GM23338 (cell line): ENCODE results near the gene HIBADH. TPM values are rescaled to one million over a fixed set of nuclear protein-coding genes. Genes with fewer than 3 reads are reported as not detected.

Source experiments
- ATAC-seq: fragments of 200-7000 bp; cut with Tn5 transposase; 3 replicates; pipeline ENCODE4 v1.9.1; 2020
- DNase-seq: peaks from one replicate; pipeline ENCODE4 v3.0.0-alpha.2; 2015; ENCODE audit warnings: low spot score
- H2AFZ ChIP-seq: fragments of 200-600 bp; sonication (generic); 2 replicates; pipeline ENCODE4 v1.8.0; 2016; ENCODE audit warnings: antibody characterized with exemption, mild to moderate bottlenecking, moderate library complexity
- H3F3A ChIP-seq: fragments of 200-600 bp; sonication (generic); replicated peaks from 2 replicates; pipeline ENCODE4 v1.8.0; 2017; ENCODE audit warnings: antibody characterized with exemption, mixed run types, low read depth
- H3K27ac ChIP-seq: fragments of 200-600 bp; sonication (generic); 2 replicates; pipeline ENCODE4 v1.6.1; 2016; ENCODE audit warnings: low read depth
- H3K27me3 ChIP-seq: fragments of 200-600 bp; sonication (generic); 2 replicates; pipeline ENCODE4 v1.8.0; 2016; ENCODE audit warnings: mild to moderate bottlenecking, mixed run types, moderate library complexity; ENCODE audit not compliant: insufficient read depth
- H3K36me3 ChIP-seq: fragments of 200-600 bp; sonication (generic); 2 replicates; pipeline ENCODE4 v1.8.0; 2016; ENCODE audit warnings: mild to moderate bottlenecking; ENCODE audit not compliant: insufficient read depth
- H3K4me1 ChIP-seq: fragments of 200-600 bp; sonication (generic); 2 replicates; pipeline ENCODE4 v1.8.0; 2016; ENCODE audit warnings: mild to moderate bottlenecking, moderate library complexity; ENCODE audit not compliant: insufficient read depth
- H3K4me2 ChIP-seq: fragments of 200-600 bp; sonication (generic); 2 replicates; pipeline ENCODE4 v1.7.1; 2017; ENCODE audit warnings: mixed run types
- H3K4me3 ChIP-seq: fragments of 200-600 bp; sonication (generic); 2 replicates; pipeline ENCODE4 v1.6.1; 2016; ENCODE audit warnings: mixed run types
- H3K79me2 ChIP-seq: fragments of 200-600 bp; sonication (generic); replicated peaks from 2 replicates; pipeline ENCODE4 v1.8.0; 2017; ENCODE audit warnings: mild to moderate bottlenecking; ENCODE audit not compliant: insufficient read depth
- H3K9me2 ChIP-seq: fragments of 200-600 bp; sonication (generic); 2 replicates; pipeline ENCODE4 v1.8.0; 2017; ENCODE audit not compliant: insufficient read depth
- H4K20me1 ChIP-seq: fragments of 200-600 bp; sonication (generic); replicated peaks from 2 replicates; pipeline ENCODE4 v1.8.0; 2017; ENCODE audit warnings: mild to moderate bottlenecking; ENCODE audit not compliant: insufficient read depth
- H3K27ac Mint-ChIP-seq: 2 replicates; pipeline ENCODE4 v1.8.0; 2020; ENCODE audit warnings: inconsistent platforms, mild to moderate bottlenecking, moderate library complexity, mixed read lengths
- H3K27me3 Mint-ChIP-seq: 3 replicates; pipeline ENCODE4 v1.8.0; 2022; ENCODE audit warnings: low read depth, mild to moderate bottlenecking, moderate library complexity, mixed read lengths, inconsistent platforms; ENCODE audit not compliant: insufficient read depth, poor library complexity
- H3K36me3 Mint-ChIP-seq: 3 replicates; pipeline ENCODE4 v1.8.0; 2021; ENCODE audit warnings: low read depth, mild to moderate bottlenecking, inconsistent platforms, moderate library complexity, mixed read lengths
- H3K4me1 Mint-ChIP-seq: 3 replicates; pipeline ENCODE4 v1.8.0; 2020; ENCODE audit warnings: mild to moderate bottlenecking, inconsistent platforms, mixed read lengths
- H3K4me3 Mint-ChIP-seq: 3 replicates; pipeline ENCODE4 v1.8.0; 2021; ENCODE audit warnings: moderate library complexity, mild to moderate bottlenecking, inconsistent platforms, mixed read lengths
- H3K9me3 Mint-ChIP-seq: 3 replicates; pipeline ENCODE4 v1.8.0; 2020; ENCODE audit warnings: moderate library complexity, mild to moderate bottlenecking, inconsistent platforms, mixed read lengths
- CREB1 ChIP-seq: fragments of 250-450 bp; sonication (Bioruptor Pico); IDR thresholded peaks from 2 replicates; pipeline ENCODE4 v1.5.0; 2020; ENCODE audit warnings: low read depth, mild to moderate bottlenecking, moderate library complexity
- EZH2 ChIP-seq: fragments of 200-600 bp; sonication (generic); IDR thresholded peaks from one replicate; pipeline ENCODE4 v1.8.0; 2017; ENCODE audit warnings: antibody characterized with exemption, mild to moderate bottlenecking, low read depth; ENCODE audit not compliant: unreplicated experiment
- EZH2phosphoT487 ChIP-seq: fragments of 200-600 bp; sonication (generic); IDR thresholded peaks from one replicate; pipeline ENCODE4 v1.8.1; 2018; ENCODE audit warnings: antibody characterized with exemption; ENCODE audit not compliant: unreplicated experiment
- JUNB ChIP-seq: IDR thresholded peaks from one replicate; pipeline ENCODE4 v1.6.1; 2016; ENCODE audit warnings: antibody characterized with exemption; ENCODE audit not compliant: unreplicated experiment
- NANOG ChIP-seq: IDR thresholded peaks from 2 replicates; pipeline ENCODE4 v1.6.1; 2016; ENCODE audit warnings: antibody characterized with exemption, borderline replicate concordance
- POLR2AphosphoS5 ChIP-seq: IDR thresholded peaks from 2 replicates; pipeline ENCODE4 v1.6.1; 2016; ENCODE audit warnings: antibody characterized with exemption, low read depth
- STAT1 ChIP-seq: IDR thresholded peaks from one replicate; pipeline ENCODE4 v1.6.1; 2016; ENCODE audit warnings: antibody characterized with exemption; ENCODE audit not compliant: unreplicated experiment
- ZNF114 ChIP-seq: fragments of 250-450 bp; sonication (Bioruptor Pico); IDR thresholded peaks from 2 replicates; pipeline ENCODE4 v1.5.0; 2020; ENCODE audit warnings: mild to moderate bottlenecking, moderate library complexity
- ZNF331 ChIP-seq: fragments of 250-450 bp; sonication (Bioruptor Pico); IDR thresholded peaks from 2 replicates; pipeline ENCODE4 v1.5.0; 2020; ENCODE audit warnings: low read depth, mild to moderate bottlenecking, moderate library complexity
- polyA plus RNA-seq: library from polyadenylated mRNA; unstranded; fragments of >200 nt; fragmentation: Nextera tagmentation; extraction: Ambion mirVana; gene quantifications from 2 replicates; pipeline ENCODE4 v1.2.1, GENCODE V29; 2016
- total RNA-seq: library from RNA; depleted of rRNA; stranded (reverse); fragments of >200 nt; shearing (Covaris generic); gene quantifications from 2 replicates; pipeline ENCODE4 v1.2.3, GENCODE V29; 2014
- TF ChIP-seq, protein P1 (sequence below), 2 experiments: fragments of 200-600 bp in 1 of 2; sonication (generic) in 1 of 2; conservative IDR thresholded peaks; 2 replicates each; pipeline versions ENCODE4 v1.5.1 to v1.6.1; 2016 to 2017; ENCODE audit warnings: antibody characterized with exemption in 2 of 2, low read depth in 2 of 2, mild to moderate bottlenecking in 2 of 2, moderate library complexity in 1 of 2
- TF ChIP-seq, protein P2 (sequence below): IDR thresholded peaks from one replicate; pipeline ENCODE4 v1.6.1; 2018; ENCODE audit warnings: antibody characterized with exemption; ENCODE audit not compliant: unreplicated experiment
- TF ChIP-seq, protein P3 (sequence below): IDR thresholded peaks from 2 replicates; pipeline ENCODE4 v1.6.1; 2016; ENCODE audit warnings: antibody characterized with exemption
- TF ChIP-seq, protein P4 (sequence below): fragments of 250-450 bp; sonication (Bioruptor Pico); IDR thresholded peaks from 2 replicates; pipeline ENCODE4 v1.5.0; 2020; ENCODE audit warnings: mild to moderate bottlenecking, moderate library complexity

HIBADH gene
- total and polyA plus RNA-seq, 2 experiments from 2014 or later: 31.3 to 57.0 TPM

DNA sequence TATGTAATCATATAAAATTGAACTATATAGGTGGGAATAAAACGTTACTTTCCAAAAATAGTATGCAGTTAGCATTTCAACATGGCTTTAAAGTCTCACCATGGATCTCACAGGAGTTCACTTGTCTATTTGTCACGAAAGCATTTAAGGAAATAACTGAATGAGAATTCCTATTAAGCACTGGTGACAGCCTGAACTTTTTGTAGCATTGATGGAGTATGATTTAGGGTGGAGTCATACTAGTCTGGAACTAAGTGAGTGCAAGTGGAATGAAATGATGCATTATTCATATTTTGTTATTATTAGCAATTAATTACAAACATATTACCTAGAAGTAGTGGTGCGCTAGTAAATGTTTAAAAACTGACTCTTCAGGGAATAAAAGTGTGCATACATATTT, 26.0 kb upstream of the HIBADH start:
- H3K4me1 Mint-ChIP-seq: peaks cover 10% of the 10 kb centered on the region
- Histone ChIP-seq H3K4me1 (peaks cover 10% of the 10 kb centered on the region; the same call in 1 of the 2 replicates), H4K20me1 (no peaks in the 10 kb centered on the region), H2AFZ (no peak overlapping the region), H3K4me3 (no peak overlapping the region), H3K27ac (no peak overlapping the region), H3K36me3 (no peaks in the 10 kb centered on the region), H3K79me2 (no peaks in the 10 kb centered on the region), H3F3A (no peaks in the 10 kb centered on the region), H3K9me2 (no peaks in the 10 kb centered on the region), H3K4me2 (no peak overlapping the region), H3K27me3 (no peaks in the 10 kb centered on the region)
- no peak overlapping the region for H3K4me3 Mint-ChIP-seq
- H3K9me3 Mint-ChIP-seq: no peaks in the 10 kb centered on the region
- no peak for DNase-seq
- H3K27ac Mint-ChIP-seq: no peak overlapping the region
- no peak for ATAC-seq
- H3K36me3 Mint-ChIP-seq: no peaks in the 10 kb centered on the region
- TF ChIP-seq ZNF331 (CRISPR knock-in tag): no peak
- no peak for TF ChIP-seq EZH2phosphoT487
- TF ChIP-seq, protein P1, sequence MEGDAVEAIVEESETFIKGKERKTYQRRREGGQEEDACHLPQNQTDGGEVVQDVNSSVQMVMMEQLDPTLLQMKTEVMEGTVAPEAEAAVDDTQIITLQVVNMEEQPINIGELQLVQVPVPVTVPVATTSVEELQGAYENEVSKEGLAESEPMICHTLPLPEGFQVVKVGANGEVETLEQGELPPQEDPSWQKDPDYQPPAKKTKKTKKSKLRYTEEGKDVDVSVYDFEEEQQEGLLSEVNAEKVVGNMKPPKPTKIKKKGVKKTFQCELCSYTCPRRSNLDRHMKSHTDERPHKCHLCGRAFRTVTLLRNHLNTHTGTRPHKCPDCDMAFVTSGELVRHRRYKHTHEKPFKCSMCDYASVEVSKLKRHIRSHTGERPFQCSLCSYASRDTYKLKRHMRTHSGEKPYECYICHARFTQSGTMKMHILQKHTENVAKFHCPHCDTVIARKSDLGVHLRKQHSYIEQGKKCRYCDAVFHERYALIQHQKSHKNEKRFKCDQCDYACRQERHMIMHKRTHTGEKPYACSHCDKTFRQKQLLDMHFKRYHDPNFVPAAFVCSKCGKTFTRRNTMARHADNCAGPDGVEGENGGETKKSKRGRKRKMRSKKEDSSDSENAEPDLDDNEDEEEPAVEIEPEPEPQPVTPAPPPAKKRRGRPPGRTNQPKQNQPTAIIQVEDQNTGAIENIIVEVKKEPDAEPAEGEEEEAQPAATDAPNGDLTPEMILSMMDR (conservative IDR thresholded peaks at IDR 0.05; ENCODE audit: low read depth in 2 of 2): no peak
- TF ChIP-seq, protein P2, sequence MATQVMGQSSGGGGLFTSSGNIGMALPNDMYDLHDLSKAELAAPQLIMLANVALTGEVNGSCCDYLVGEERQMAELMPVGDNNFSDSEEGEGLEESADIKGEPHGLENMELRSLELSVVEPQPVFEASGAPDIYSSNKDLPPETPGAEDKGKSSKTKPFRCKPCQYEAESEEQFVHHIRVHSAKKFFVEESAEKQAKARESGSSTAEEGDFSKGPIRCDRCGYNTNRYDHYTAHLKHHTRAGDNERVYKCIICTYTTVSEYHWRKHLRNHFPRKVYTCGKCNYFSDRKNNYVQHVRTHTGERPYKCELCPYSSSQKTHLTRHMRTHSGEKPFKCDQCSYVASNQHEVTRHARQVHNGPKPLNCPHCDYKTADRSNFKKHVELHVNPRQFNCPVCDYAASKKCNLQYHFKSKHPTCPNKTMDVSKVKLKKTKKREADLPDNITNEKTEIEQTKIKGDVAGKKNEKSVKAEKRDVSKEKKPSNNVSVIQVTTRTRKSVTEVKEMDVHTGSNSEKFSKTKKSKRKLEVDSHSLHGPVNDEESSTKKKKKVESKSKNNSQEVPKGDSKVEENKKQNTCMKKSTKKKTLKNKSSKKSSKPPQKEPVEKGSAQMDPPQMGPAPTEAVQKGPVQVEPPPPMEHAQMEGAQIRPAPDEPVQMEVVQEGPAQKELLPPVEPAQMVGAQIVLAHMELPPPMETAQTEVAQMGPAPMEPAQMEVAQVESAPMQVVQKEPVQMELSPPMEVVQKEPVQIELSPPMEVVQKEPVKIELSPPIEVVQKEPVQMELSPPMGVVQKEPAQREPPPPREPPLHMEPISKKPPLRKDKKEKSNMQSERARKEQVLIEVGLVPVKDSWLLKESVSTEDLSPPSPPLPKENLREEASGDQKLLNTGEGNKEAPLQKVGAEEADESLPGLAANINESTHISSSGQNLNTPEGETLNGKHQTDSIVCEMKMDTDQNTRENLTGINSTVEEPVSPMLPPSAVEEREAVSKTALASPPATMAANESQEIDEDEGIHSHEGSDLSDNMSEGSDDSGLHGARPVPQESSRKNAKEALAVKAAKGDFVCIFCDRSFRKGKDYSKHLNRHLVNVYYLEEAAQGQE: no peak
- TF ChIP-seq, protein P3, sequence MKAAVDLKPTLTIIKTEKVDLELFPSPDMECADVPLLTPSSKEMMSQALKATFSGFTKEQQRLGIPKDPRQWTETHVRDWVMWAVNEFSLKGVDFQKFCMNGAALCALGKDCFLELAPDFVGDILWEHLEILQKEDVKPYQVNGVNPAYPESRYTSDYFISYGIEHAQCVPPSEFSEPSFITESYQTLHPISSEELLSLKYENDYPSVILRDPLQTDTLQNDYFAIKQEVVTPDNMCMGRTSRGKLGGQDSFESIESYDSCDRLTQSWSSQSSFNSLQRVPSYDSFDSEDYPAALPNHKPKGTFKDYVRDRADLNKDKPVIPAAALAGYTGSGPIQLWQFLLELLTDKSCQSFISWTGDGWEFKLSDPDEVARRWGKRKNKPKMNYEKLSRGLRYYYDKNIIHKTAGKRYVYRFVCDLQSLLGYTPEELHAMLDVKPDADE: no peak
- TF ChIP-seq, protein P4, sequence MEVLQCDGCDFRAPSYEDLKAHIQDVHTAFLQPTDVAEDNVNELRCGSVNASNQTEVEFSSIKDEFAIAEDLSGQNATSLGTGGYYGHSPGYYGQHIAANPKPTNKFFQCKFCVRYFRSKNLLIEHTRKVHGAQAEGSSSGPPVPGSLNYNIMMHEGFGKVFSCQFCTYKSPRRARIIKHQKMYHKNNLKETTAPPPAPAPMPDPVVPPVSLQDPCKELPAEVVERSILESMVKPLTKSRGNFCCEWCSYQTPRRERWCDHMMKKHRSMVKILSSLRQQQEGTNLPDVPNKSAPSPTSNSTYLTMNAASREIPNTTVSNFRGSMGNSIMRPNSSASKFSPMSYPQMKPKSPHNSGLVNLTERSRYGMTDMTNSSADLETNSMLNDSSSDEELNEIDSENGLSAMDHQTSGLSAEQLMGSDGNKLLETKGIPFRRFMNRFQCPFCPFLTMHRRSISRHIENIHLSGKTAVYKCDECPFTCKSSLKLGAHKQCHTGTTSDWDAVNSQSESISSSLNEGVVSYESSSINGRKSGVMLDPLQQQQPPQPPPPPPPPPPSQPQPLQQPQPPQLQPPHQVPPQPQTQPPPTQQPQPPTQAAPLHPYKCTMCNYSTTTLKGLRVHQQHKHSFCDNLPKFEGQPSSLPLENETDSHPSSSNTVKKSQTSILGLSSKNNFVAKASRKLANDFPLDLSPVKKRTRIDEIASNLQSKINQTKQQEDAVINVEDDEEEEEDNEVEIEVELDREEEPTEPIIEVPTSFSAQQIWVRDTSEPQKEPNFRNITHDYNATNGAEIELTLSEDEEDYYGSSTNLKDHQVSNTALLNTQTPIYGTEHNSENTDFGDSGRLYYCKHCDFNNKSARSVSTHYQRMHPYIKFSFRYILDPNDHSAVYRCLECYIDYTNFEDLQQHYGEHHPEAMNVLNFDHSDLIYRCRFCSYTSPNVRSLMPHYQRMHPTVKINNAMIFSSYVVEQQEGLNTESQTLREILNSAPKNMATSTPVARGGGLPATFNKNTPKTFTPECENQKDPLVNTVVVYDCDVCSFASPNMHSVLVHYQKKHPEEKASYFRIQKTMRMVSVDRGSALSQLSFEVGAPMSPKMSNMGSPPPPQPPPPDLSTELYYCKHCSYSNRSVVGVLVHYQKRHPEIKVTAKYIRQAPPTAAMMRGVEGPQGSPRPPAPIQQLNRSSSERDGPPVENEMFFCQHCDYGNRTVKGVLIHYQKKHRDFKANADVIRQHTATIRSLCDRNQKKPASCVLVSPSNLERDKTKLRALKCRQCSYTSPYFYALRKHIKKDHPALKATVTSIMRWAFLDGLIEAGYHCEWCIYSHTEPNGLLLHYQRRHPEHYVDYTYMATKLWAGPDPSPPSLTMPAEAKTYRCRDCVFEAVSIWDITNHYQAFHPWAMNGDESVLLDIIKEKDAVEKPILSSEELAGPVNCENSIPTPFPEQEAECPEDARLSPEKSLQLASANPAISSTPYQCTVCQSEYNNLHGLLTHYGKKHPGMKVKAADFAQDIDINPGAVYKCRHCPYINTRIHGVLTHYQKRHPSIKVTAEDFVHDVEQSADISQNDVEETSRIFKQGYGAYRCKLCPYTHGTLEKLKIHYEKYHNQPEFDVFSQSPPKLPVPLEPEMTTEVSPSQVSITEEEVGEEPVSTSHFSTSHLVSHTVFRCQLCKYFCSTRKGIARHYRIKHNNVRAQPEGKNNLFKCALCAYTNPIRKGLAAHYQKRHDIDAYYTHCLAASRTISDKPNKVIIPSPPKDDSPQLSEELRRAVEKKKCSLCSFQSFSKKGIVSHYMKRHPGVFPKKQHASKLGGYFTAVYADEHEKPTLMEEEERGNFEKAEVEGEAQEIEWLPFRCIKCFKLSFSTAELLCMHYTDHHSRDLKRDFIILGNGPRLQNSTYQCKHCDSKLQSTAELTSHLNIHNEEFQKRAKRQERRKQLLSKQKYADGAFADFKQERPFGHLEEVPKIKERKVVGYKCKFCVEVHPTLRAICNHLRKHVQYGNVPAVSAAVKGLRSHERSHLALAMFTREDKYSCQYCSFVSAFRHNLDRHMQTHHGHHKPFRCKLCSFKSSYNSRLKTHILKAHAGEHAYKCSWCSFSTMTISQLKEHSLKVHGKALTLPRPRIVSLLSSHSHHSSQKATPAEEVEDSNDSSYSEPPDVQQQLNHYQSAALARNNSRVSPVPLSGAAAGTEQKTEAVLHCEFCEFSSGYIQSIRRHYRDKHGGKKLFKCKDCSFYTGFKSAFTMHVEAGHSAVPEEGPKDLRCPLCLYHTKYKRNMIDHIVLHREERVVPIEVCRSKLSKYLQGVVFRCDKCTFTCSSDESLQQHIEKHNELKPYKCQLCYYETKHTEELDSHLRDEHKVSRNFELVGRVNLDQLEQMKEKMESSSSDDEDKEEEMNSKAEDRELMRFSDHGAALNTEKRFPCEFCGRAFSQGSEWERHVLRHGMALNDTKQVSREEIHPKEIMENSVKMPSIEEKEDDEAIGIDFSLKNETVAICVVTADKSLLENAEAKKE (CRISPR knock-in tag): no peak
- TF ChIP-seq ZNF114: no peak
- no peak for TF ChIP-seq JUNB
- TF ChIP-seq STAT1: no peak
- no peak for TF ChIP-seq EZH2
- no peak for TF ChIP-seq NANOG
- TF ChIP-seq CREB1: no peak
- TF ChIP-seq POLR2AphosphoS5: no peak
- H3K27me3 Mint-ChIP-seq: no peaks in the 10 kb centered on the region
